GM19099 (cell line): ENCODE measurements around the gene AAGAB.

Source experiments
- POLR2A ChIP-seq: IDR thresholded peaks from 3 replicates; pipeline ENCODE4 v1.6.1; 2011; ENCODE audit warnings: low read depth; ENCODE audit not compliant: insufficient read length; ENCODE audit errors: extremely low read depth

AAGAB gene, protein sequence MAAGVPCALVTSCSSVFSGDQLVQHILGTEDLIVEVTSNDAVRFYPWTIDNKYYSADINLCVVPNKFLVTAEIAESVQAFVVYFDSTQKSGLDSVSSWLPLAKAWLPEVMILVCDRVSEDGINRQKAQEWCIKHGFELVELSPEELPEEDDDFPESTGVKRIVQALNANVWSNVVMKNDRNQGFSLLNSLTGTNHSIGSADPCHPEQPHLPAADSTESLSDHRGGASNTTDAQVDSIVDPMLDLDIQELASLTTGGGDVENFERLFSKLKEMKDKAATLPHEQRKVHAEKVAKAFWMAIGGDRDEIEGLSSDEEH

DNA sequence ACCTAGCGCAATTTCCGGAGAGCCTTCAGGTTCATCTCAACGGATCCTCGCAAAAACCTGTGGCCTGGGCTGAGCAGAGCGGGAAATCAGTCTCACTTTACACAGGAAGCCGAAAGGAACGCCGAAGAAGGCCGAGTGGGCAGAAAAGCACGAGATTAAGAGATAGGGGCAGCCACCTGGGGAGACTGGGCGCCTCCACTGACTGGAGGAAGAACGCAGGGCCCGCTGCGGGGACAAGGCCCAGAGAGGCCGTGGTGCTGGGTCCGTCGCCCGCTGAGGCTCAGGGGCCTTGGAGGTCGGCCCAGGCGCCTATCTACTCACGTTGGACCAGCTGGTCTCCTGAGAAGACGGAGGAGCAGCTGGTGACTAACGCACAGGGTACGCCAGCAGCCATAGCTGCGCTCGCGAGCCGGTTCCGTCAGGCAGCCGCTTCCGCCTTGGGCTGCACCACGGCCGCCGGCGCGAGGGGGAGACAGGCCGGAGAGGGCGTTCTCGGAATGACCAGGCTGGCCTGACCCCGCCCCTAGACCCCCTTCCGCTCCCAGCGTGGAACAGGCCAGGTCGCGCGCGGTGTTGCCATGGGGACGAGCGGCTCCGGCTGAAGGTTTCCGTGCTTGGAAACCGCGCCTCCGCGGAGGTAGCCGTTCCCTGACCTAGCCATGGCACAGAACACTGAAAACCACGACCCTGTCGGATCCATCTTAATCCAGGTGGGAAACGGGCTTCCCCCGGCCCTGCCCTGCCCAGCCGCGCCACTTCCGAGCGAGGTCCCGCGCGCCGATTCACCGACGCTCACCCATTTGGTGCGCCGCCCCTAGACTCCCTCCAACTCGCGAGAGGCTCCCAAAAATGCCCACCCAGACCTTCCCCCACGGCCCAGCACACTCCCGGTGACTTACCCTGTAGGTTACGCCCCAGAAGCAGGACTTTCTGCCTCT lies at the start of gene AAGAB, which contains the start of gene IQCH:
TSS of gene AAGAB (minus strand) at position 424 of the 938 bp plus-strand sequence. CDS start at position 394, 30 bp downstream.
TSS of gene IQCH (plus strand) at position 549 of the 938 bp plus-strand sequence. CDS start at position 660, 111 bp downstream.
- peak; percentile 91 for TF ChIP-seq POLR2A

DNA sequence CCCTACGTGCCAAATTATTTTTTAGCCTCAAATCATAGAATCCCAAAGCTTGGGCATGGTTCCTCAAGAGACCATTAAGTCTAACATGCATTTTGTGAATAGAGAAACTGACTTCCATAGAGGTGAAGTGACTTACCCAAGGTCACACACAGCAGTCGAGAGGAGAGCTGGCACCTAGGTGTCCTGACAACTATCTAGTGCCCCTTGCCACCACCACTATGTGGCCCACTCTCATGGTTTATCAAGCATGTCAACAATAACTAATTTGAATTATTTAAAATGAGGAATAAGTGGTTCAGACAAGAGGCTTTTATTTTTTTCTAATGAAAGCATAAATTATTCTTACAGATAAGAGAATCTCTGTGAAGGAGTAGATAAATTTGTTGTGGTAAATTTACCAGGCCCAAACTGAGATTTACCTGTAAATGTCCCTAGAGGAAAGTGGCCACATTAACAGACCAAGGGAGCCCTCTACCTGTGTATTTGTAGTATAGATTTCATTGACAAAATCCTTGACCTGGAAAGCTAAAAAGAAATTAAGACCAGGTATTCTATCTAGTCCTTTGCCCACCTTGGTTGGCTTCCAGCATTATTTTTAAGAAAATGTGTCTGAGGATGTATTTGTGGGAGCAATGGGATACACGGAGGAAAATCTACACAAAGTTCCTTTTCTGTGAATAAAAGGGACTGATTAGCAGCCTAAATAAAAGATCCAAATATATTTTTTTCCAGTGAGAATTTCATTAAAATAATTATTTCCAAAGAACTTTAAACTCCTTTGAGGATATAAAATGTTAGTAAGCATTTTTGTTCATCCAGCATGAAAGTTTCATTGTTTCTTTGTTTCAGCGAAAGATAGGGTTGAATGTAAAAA lies 49.3 kb upstream of the AAGAB start:
- no peak for TF ChIP-seq POLR2A

DNA sequence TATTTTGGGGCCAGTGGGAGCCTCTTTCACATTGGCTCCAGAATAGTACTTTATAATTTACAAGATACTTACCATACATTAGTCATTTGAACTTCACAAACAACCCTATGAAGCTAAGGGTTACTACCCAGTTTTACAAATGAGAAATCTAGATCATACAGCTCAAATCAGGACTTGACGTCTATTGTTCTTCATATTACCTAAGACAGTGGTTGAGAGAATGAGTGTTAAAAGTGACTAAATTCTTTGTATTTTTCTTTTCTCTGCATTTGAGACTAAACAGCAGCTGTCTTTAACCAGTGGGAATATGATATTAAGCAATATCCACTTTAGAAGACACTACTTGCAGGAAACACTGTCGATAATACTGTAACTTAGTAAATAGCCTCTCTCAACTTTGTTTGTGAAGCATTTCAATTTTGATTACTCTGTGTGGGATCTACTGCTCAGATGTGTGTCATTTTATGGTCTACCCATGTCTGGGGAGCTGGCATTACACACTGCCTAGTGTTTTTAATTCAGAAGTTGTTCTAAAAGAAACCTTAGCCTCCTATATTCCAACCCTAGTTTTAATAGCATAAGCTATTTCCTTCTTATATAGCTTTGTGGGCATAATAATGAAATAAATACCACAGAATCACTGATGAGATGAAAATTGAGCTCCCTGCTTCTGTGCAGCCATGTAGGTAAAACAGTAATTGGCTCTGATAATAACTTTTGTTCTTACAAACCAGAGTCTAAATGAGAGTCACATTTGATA lies 46.0 kb upstream of the AAGAB start:
- no peak for TF ChIP-seq POLR2A

DNA sequence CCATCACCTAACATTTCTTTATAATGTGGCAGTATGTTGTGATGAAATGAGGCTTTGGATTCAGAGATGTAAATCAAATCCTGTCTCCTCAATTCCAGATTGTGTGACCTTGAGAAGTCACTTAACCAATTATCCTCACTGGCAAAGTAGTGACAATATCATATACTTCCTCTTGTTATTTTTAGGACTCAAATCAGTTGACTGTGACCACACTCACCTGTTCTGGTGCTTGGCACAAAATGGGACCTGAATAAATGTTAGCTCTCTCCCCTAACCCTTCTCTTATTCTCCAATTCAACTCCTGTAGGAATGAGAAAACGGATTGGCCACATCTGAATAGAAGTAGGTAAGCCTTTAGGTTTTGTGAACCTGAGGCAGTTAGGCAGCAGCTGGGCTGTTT lies 42.2 kb upstream of the AAGAB start:
- no peak for TF ChIP-seq POLR2A

DNA sequence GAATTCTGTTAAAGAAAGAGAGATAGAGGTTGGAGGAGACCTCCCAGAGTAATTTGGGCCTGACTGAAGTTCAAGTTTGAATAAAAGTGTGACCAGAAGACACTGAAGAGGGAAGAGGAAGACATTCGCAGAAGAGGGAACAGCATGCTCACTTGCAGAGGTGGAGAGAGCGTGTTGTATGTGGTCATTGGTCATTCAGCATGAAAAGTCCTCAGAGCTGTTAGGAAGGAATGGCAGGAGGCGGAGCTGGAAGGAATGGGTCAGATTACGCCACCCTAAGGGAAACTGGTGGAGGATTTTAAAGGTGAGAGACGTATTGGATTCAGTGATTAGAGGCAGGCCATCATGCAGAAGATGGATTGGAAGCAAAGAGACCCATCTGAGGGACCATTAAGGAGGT lies 41.7 kb upstream of the AAGAB start:
- no peak for TF ChIP-seq POLR2A

DNA sequence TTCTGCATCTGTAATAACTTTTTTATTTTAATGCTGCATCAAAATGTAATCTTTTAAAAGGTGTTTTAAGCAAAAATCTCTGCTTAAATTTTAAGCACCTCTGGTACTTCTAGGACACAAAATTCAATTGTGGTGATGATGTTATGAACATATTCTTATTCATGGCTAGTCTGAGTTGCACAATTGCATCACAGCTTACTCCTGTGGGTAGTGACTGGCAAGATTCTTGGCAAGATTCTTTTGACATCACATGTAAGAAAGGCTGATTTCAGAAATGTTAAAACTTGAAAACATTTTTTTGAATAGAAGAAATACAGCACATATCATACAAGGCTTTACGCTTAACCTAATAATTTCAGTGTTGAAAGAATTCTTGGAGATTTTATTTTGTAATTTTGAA lies 35.9 kb upstream of the AAGAB start:
- no peak for TF ChIP-seq POLR2A

DNA sequence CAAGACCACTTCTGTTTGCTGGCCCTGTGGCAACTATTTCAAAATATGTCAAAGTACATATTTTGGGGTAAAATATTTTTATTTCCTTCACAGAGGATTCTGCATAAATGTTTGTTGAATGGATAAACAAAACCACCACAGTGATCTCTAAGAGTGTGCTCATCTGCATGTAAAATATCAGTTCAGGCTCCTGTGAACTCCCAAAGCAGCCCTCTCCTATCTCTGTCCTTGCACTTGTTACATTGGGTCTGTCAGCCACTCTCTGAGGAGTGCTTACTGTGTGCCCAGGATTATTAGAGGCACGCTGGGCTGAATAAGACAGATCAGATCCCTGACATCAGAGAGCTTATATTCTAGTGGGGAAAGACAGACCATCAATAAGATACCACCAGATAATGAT lies 27.3 kb upstream of the AAGAB start:
- TF ChIP-seq POLR2A, result no peak

DNA sequence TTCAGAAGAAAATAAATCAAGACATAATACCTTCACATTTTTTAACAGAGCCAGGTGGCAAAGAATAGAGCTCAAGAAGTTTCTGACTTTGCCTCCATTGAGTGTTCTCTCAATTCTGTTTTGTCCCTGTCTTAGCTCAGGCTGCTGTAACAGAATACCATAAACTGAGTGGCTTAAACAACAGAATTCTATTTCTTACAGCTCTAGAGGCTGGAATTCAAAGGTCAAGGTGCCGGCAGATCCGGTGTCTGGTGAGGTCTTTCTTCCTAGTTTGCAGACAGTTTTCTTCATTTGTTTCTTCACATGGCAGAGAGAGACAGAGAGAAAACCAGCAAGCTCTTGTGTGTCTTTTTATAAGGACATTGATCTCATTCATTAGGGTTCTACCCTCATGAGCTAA lies 25.8 kb upstream of the AAGAB start:
- TF ChIP-seq POLR2A, result no peak

DNA sequence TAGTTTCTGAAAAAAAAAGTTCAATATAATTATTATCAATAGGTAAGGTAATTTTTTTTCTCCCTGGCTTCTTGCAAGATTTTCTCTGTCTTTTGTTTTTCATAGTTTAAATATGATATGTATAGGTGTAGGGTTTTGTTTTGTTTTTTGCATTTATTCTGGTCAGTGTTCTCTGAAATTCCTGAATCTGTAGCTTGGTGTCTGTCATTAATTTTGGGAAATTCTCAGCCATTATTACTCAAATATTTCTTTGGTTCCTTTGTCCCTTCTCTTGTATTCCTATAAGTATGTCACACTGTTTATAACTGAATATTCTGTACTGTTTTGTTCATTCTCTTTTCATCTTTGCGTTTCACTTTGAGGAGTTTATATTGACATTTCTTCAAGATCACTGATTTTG lies 22.2 kb upstream of the AAGAB start:
- no peak for TF ChIP-seq POLR2A

DNA sequence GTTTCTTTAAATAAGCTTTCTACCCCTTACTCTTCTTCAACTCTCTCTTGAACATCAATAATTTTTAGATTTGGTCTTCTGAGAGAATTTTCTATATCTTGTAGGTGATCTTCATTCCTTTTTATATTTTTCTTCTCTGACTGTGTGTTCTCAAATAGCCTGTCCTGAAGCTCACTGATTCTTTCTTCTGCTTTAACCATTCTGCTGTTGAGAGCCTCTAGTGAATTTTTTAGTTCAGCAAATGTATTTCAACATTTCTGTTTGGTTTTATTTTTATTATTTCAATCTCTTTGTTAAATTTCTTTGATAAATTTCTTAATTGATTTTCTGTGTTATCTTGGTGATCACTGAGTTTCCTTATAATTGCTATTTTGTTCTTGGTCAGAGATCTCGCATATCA lies 19.8 kb upstream of the AAGAB start:
- no peak for TF ChIP-seq POLR2A

DNA sequence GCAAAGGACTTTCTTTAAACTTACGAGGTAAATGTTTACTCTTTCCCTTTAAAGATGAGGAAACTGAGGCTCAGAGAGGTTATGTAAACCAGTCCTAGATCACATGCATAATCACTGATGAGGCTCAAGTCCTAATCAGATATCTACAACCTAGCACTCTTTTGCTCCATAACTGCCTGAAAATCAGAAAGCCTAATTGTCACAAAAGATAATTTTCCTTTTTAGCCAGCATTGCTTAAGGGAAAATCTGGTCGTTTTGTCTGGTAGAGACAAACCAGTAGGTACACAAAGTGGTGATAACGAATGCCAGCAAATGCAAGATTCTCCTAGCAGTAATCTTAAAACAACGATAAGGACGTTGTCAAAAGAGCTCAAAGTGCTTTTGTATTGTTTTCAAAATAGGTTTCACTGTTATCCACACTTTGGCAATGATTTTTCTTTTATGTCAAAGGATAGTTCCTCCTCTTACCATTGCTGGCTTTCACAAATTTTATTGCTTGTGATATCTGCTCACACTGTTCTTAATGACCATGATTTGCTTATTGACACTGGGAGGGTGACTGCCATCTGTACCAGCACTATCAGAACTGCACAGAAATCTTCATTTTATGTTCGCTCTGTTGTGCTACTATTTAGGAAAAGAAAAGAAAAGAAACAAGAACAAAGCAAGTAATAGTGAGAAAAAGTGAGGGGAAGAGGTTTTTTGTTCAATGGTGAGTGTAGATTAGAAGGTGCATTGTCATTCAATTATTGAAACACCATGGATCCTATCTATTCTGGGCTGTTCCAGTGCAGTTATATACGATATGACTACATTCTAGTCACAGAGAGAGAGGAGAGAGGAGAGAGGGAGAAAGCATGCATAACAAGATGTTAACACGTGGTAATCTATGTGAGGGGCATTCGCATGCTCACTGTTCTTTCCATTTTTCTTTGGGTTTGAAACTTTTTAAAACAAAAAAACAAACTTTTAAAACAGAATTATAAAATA lies 13.8 kb upstream of the AAGAB start:
- no peak for TF ChIP-seq POLR2A

DNA sequence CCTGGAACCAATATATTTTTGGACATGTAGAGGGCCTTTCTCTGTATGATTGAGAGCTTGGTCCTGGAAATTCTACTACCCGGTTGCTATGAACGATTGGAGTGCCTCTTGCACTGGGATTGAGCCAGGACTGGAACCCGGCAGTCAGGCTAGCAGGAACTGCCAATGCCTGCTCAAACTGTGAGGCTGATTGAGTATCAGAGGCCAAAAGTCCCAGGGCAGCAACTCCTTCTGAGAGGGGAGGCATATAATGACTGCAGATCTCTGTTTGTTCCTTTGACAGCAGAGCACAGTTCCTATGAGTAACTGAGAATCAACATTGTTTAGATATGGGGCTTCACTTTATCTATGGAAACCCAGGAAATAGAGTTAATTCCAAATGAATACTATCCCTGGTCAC lies 13.0 kb upstream of the AAGAB start:
- no peak for TF ChIP-seq POLR2A

DNA sequence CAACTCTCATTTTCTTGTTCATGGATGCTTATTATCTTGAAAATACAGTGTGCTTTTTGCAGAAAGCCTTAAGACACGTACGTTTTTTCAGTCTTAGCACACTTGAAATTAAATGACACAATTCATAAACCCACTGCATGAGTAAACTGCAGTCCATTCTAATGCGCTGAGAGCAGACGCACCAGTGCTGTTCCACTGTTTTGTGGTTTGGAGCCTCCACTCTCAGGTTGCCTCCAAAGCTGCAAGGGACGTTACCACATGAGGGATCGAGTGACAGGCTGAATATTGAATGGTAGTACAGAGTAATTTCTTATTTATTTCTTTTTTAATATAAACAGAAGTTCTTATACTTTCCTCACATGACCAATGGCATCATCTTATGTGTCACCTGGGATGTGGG lies 12.4 kb upstream of the AAGAB start:
- TF ChIP-seq POLR2A, result no peak
